NCI-H128 (cell line): Measurements from ENCODE around the gene SMAD5.

Experiments used
- DNase-seq: peaks from one replicate; lab custom pipeline; 2025; ENCODE audit not compliant: unreplicated experiment; lab: John Stamatoyannopoulos, UW

Gene SMAD5

GRCh38 chr5:136213919-136214493 lies 81.4 kb downstream of the SMAD5 start:
- DNase-seq = no peak

DNA sequence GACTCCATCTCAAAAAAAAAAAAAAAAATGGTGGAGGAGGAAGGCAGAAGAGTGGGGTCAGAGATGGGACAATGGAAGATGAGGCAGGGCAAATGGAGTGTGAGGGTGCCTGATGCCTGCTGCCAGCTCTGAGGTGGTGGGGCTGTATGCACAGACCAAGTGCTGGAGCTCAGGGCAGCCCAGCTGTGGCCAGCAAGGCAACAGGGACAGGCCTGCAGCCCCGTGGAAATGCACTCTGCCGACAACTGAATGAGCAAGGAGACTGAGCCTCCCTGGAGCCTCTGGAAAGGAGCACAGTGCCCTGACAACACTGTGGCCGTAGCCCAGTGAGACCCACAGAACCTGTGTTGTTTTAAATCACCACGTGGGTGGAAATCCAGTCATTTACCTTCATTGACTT lies 83.2 kb downstream of the SMAD5 start:
- DNase-seq = no peak

DNA sequence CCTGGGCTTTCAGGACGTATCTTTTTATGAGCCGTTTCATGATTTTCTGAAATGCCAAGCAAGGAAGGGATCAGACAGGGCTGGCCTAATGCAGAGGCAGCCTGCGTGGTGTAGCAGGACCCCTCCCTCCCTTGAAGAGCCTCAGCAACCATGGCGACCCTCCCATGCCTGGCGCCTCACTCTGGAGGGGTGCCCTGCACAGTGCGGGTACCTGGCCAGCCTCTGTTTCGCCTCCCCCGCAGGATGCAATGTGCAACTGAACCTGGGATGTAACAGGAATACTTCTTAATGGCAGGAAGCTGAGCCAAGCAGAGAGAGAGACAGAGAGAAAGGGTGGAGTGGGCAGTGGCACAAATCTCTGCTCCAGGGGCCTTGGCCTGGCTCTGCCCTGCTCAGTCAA lies 83.6 kb downstream of the SMAD5 start:
- no peak for DNase-seq

- DNase-seq = no peak
These were observed 88.7 kb downstream of the SMAD5 start for GRCh38 chr5:136221340-136221739.

- no peak for DNase-seq
These were observed 90.1 kb downstream of the SMAD5 start for GRCh38 chr5:136222580-136223235.

DNA sequence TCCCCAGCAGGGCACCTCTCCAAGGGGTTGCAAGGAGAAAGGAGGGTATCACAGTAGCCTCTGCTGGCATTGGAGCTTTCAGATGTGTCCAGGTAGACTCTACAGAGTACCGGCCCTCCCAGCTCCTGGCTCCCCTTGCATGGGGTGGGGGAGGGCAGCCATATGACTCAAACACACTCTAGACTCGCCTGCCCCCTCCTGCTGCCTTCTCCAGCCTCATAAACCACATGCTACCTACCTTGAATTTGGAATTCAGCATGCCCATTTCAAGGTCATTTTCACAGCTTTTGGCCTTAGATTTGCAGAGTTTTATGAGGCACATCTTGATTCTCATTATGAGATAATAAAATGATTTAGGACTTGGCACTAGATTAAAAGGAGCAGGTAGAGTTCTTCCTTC lies 93.2 kb downstream of the SMAD5 start:
- DNase-seq = no peak

DNA sequence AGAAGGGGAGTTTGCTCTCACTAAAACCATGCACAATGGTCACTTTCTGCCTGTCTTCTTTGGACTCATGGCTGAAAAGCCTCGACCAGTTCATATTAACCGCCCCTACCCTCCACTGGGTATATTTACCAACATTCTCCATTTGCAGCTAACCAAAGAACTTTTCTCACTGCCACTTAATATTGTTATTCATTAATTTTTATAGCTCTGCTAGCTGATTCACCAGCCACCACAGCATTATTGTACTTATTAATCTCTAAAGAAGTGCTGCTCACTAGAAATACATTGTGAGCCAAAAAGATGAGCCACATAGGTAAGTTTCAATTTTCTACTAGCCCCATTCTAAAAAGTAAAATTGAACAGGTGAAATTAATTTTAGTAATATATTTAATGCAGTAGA lies 93.8 kb downstream of the SMAD5 start:
- no peak for DNase-seq

- DNase-seq = no peak
These were observed 95.6 kb downstream of the SMAD5 start for GRCh38 chr5:136228136-136228757.

DNA sequence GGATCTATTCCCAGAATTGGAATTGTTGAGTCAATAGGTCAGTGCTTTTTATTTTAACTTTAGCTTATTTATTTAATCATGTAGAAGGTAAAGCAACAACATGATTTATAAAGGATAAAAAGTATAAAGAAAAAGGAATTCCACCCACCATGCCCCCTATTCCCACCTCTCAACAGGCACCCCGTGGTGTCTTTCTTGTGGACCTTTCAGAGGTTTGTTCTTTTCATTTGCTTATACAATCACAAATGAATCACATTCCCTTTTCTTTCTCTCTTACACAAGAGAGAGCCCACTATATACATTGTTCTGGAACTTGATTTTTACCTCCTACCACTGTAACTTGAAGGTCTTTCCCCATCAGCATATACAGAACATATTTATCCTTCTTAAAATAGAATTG lies 97.5 kb downstream of the SMAD5 start:
- no peak for DNase-seq

DNA sequence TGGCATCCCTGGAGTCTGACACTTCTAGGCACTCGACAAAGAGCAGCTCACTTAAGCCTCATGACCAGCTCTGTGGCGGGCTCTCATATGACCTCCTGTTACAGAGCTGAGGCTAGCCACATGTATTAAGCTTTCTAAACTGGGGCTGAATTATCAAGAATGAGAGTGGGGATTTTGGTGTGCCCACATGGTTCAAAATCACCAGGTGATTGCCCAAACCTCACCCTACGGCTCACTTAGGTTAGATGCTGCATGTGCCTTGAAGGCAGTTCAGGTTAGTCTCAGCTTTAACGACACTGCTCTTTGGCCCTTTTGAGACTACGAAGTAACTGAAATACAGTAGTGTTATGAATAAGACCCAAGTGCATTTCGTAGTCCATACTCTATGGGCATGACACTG lies 99.7 kb downstream of the SMAD5 start:
- no peak for DNase-seq
